Testis (tissue), 2 donors: Measurements from ENCODE around the gene COQ8B.

Experiments
- POLR2A ChIP-seq: fragments of 450-650 bp; IDR thresholded peaks from one replicate; pipeline ENCODE4 v1.6.1; 2017; ENCODE audit warnings: antibody characterized with exemption, mild to moderate bottlenecking, moderate library complexity
- TF ChIP-seq, protein P1 (sequence below), 3 experiments: fragments of 450-650 bp in 2 of 3; fragments of 200-600 bp in 1 of 3; sonication (generic) in 1 of 3; IDR thresholded peaks; one replicate each; pipeline ENCODE4 v1.5.1; 2016 to 2019; ENCODE audit warnings: antibody characterized with exemption in 3 of 3, mild to moderate bottlenecking in 2 of 3, moderate library complexity in 1 of 3

- TF ChIP-seq, protein P1, sequence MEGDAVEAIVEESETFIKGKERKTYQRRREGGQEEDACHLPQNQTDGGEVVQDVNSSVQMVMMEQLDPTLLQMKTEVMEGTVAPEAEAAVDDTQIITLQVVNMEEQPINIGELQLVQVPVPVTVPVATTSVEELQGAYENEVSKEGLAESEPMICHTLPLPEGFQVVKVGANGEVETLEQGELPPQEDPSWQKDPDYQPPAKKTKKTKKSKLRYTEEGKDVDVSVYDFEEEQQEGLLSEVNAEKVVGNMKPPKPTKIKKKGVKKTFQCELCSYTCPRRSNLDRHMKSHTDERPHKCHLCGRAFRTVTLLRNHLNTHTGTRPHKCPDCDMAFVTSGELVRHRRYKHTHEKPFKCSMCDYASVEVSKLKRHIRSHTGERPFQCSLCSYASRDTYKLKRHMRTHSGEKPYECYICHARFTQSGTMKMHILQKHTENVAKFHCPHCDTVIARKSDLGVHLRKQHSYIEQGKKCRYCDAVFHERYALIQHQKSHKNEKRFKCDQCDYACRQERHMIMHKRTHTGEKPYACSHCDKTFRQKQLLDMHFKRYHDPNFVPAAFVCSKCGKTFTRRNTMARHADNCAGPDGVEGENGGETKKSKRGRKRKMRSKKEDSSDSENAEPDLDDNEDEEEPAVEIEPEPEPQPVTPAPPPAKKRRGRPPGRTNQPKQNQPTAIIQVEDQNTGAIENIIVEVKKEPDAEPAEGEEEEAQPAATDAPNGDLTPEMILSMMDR (IDR thresholded peaks at IDR 0.05): no peak
- no peak for TF ChIP-seq POLR2A
These were observed 30.9 kb upstream of the COQ8B start for GRCh38 chr19:40747536-40747935.
